ENCODE data around the gene MSI2.

DNA sequence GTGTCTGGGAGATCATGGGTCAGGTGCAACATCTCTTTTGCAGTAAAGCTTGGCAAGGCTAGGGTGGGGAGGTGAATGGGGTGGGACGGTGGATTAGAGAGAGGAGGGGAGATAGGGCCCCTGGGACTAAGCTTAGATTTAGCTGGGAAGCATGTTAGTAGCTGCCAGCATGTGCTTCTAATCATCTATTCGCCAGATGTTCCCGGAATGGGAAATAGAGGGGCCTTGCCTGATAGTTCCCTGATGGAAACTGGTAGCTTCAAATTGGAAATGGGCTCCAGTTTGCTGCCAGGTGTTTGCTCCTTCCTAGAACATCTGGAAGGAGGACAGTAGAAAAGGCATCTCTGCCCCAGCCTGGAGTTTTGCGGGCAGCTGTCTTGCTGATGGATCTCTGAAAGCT lies 312.7 kb downstream of the MSI2 start:
- TF ChIP-seq SUZ12 (IDR thresholded peaks at IDR 0.05; ENCODE audit: extremely low read depth, insufficient read depth, insufficient read length): no peak
- TF ChIP-seq ZNF274 (IDR thresholded peaks at IDR 0.05; ENCODE audit: low read depth, low read length): no peak
